ENCODE results near the gene C22orf15. TPM values are rescaled to one million over a fixed set of nuclear protein-coding genes. Genes with fewer than 3 reads are reported as not detected.
A peak's percentile ranks its signal among the peaks of the same experiment; 100 is the strongest.

Gene C22orf15
- total RNA-seq = 0.72 and 0.88 TPM in 2 replicates

DNA sequence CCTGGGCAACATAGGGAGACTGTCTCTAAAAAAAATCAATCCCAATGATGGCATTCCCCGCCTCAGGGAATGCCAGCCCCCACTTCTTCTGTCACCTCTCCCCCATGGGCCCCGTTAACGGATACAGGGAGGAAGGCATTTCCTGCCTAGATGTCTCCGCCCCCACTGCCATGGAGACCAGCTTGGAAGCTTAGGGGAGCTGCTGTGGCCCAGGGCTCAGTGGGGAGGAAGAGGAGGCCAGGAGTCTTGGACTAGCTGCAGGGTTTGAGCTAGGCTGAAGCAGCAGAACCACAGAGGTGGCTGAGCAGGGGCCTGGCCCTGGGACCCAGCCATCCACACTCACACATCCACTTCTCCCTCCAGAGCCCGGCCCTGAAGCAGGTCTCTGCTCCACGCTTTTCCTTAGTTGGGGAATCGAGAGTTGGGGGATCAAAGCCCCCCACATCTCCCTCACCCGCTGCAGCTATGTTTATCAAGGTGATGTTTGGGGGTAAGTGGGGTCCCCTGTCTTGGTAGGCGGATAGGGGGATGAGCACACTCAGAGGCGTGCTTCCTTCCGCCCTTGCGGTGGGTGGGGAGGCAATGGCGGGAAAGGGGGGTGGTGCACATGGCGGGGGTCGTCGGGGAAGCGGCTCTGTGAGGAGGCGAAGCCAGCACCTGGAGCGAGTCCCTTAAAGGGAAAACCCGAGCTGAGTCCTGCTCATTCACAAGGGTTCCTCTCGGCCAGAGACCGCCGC, at the start of gene C22orf15:
Gene C22orf15, plus strand, starts transcription at position 149 of the 737 bp plus-strand sequence. Its CDS starts 317 bp downstream, at position 466.
- Histone ChIP-seq H3K27ac (ENCODE audit: low read depth, low read length) (no peak within 1 kb of the TSS), H3K4me3 (ENCODE audit: insufficient read depth, low read length) (peak within 1 kb of the TSS; percentile 28), H3K4me2 (ENCODE audit: insufficient read depth, low read length) (peak within 1 kb of the TSS; percentile 59), H3K36me3 (ENCODE audit: insufficient read depth, low read length) (no peaks in the 10 kb centered on the region), H3K27me3 (ENCODE audit: insufficient read depth, low read length) (no peaks in the 10 kb centered on the region), H2AFZ (ENCODE audit: low read length) (peak within 1 kb of the TSS; percentile 84), H3K4me1 (ENCODE audit: insufficient read depth, low read length) (peaks cover 13% of the 10 kb centered on the region), H3K79me2 (ENCODE audit: insufficient read depth, low read length) (no peaks in the 10 kb centered on the region), H4K20me1 (ENCODE audit: insufficient read depth, low read length) (peaks cover 5% of the 10 kb centered on the region), H3K9me3 (ENCODE audit: low read depth, low read length) (no peaks in the 10 kb centered on the region)
- TF ChIP-seq CTCF (IDR thresholded peaks at IDR 0.05; ENCODE audit: extremely low read depth, low read depth, low read length) = no peak
- DNase-seq (ENCODE audit: insufficient read length, low spot score, missing footprints) = peak; percentile 95

DNA sequence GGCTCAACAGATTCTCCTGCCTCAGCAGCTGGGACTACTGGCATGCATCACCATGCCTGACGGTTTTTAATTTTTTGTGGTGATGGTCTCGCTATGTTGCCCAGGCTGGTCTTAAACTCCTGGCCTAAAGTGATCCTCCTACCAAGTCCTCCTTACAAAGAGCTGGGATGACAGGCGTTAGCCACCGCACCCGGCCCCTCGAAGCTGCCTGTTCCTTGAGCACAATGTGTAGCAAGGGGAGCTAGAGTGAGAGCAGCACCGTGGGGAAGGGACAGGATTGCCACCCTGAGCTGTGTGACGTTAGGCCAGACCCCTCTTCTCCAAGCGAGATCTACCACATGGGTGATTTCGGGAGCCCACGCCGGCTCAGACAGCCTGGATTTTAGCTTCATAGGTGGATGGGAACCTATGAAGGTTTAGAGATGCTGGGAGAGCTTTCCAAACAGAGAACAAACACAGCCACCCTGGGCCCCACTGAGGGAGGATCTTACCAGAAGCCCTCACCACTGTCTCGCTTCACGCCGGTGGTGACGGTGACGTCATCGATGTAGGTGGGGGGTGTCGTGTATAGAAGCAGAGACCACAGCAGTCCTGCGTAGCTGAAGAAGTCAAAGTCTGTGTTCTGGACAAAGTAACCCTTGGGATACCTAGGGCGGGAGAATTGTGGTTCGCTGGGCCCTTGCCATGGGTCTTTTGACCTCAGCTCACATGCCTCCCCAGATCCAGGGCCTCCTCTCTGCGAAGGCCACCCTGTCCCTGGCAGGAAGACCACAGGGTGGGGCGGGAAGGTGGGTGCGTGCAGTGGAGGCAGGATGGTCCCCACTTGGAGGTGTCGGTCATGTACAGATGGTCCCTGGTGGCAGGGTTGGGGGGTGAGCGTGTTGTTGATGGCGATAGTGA, 48.8 kb upstream of the C22orf15 start:
- no peak for TF ChIP-seq CTCF (IDR thresholded peaks at IDR 0.05; ENCODE audit: extremely low read depth, low read depth, low read length)
- Histone ChIP-seq H3K27ac (ENCODE audit: low read depth, low read length) (no peak overlapping the region), H3K36me3 (ENCODE audit: insufficient read depth, low read length) (peaks cover 25% of the 10 kb centered on the region), H3K79me2 (ENCODE audit: insufficient read depth, low read length) (peaks cover 13% of the 10 kb centered on the region), H3K9me3 (ENCODE audit: low read depth, low read length) (no peaks in the 10 kb centered on the region), H4K20me1 (ENCODE audit: insufficient read depth, low read length) (no peaks in the 10 kb centered on the region), H2AFZ (ENCODE audit: low read length) (no peak overlapping the region), H3K4me3 (ENCODE audit: insufficient read depth, low read length) (no peak overlapping the region), H3K4me1 (ENCODE audit: insufficient read depth, low read length) (no peaks in the 10 kb centered on the region), H3K27me3 (ENCODE audit: insufficient read depth, low read length) (no peaks in the 10 kb centered on the region), H3K4me2 (ENCODE audit: insufficient read depth, low read length) (no peak overlapping the region)
- no peak for DNase-seq (ENCODE audit: insufficient read length, low spot score, missing footprints)

DNA sequence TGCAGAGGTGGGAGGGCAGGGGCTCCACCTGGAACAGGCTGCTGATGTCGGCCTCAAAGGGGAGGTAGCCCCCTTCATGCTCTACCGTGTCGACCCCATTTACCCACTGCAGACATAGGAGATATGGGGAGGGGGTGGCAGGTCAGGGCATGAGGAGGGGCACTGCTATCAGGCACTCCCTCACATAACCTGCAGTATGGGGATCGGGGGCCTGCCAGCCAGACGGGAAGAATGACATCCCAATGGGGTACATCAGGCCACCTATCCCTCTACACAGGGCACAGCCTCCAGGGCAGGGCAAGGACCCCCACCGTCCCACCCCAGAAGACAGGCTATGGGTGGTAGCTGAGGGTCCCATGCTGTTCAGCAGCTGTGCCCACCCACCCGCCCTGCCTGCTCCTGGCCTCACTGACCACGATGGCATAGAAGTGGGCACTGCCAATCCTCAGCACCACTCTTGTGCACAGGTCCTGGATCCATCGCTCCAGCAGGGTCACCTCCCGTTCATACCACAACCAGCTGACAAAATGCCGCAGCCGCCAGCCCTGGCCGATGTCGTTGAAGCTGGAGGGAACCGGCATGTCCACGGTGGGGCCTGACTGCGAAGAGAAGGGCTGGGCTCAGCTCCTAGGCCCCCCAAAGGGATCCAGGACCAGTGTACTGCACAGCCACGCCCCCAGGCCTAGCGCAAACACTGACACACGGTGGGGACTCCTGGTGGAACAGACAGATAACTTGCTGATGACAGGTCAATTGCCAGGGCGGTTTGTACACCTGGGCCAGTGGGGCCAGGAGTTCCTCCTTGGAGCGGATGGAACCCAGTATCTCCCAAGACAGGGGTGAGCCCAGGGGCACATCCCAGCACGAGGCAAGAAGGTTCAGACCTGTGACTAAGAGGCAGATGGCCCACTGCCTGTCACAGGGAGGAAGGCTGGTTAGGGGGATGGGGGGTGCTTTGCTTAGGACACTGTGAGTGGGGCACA, 47.9 kb upstream of the C22orf15 start:
- H3K27ac ChIP-seq (ENCODE audit: low read depth, low read length) = no peak overlapping the region
- no peak for TF ChIP-seq CTCF (IDR thresholded peaks at IDR 0.05; ENCODE audit: extremely low read depth, low read depth, low read length)
- no peak overlapping the region for H2AFZ ChIP-seq (ENCODE audit: low read length)
- no peaks in the 10 kb centered on the region for H3K27me3 ChIP-seq (ENCODE audit: insufficient read depth, low read length)
- H4K20me1 ChIP-seq (ENCODE audit: insufficient read depth, low read length) = no peaks in the 10 kb centered on the region
- no peaks in the 10 kb centered on the region for H3K9me3 ChIP-seq (ENCODE audit: low read depth, low read length)
- H3K4me1 ChIP-seq (ENCODE audit: insufficient read depth, low read length) = no peaks in the 10 kb centered on the region
- peaks cover 13% of the 10 kb centered on the region for H3K79me2 ChIP-seq (ENCODE audit: insufficient read depth, low read length)
- H3K4me2 ChIP-seq (ENCODE audit: insufficient read depth, low read length) = no peak overlapping the region
- DNase-seq (ENCODE audit: insufficient read length, low spot score, missing footprints) = no peak
- peaks cover 15% of the 10 kb centered on the region for H3K36me3 ChIP-seq (ENCODE audit: insufficient read depth, low read length)
- H3K4me3 ChIP-seq (ENCODE audit: insufficient read depth, low read length) = no peak overlapping the region

Measured in osteoblast (primary cell).